H1 (cell line): Measurements from ENCODE around the gene OR13A1.

Source experiments
- ASH2L ChIP-seq: fragments of 200-600, 300-600 bp; sonication (generic); IDR thresholded peaks from one replicate; pipeline ENCODE4 v1.7.1; 2017; ENCODE audit warnings: low read length
- ATF3 ChIP-seq: IDR thresholded peaks from 2 replicates; pipeline ENCODE4 v1.6.1; 2011; ENCODE audit warnings: low read depth, mild to moderate bottlenecking, low read length; ENCODE audit not compliant: insufficient read depth
- CHD1 ChIP-seq: IDR thresholded peaks from 2 replicates; pipeline ENCODE4 v1.6.1; 2012; ENCODE audit warnings: low read depth, low read length, improper control_type of control experiment
- CTCF ChIP-seq, 3 experiments: IDR thresholded peaks; 1 replicate in 2 of 3; 2 replicates in 1 of 3; pipeline versions ENCODE4 v1.5.1 to v1.6.1; 2011; ENCODE audit warnings: low read length in 3 of 3, mild to moderate bottlenecking in 3 of 3, inconsistent platforms in 2 of 3, low read depth in 1 of 3, moderate library complexity in 1 of 3; ENCODE audit not compliant: insufficient read depth in 1 of 3; ENCODE audit errors: control extremely low read depth in 1 of 3
- EGR1 ChIP-seq: IDR thresholded peaks from 2 replicates; pipeline ENCODE4 v1.6.1; 2011; ENCODE audit warnings: low read depth, low read length, borderline replicate concordance
- EP300 ChIP-seq, 2 experiments: IDR thresholded peaks; 1 replicate in 1 of 2; 2 replicates in 1 of 2; pipeline ENCODE4 v1.6.1; 2011 to 2012; ENCODE audit warnings: low read depth in 2 of 2, low read length in 2 of 2, mild to moderate bottlenecking in 2 of 2, borderline replicate concordance in 1 of 2, inconsistent platforms in 1 of 2, moderate library complexity in 1 of 2
- HDAC2 ChIP-seq, 2 experiments: fragments of 300-600 bp in 1 of 2; sonication (generic) in 1 of 2; IDR thresholded peaks; 2 replicates each; pipeline ENCODE4 v1.6.1; 2011 to 2012; ENCODE audit warnings: low read depth in 2 of 2, low read length in 2 of 2, mild to moderate bottlenecking in 2 of 2, moderate library complexity in 2 of 2, borderline replicate concordance in 1 of 2, inconsistent platforms in 1 of 2
- KDM1A ChIP-seq: fragments of 200-600, 300-600 bp; sonication (generic); IDR thresholded peaks from 2 replicates; pipeline ENCODE4 v1.7.1; 2016; ENCODE audit warnings: mild to moderate bottlenecking, low read length, borderline replicate concordance
- KDM5A ChIP-seq: fragments of 200-600 bp; IDR thresholded peaks from 2 replicates; pipeline ENCODE4 v1.7.1; 2012; ENCODE audit warnings: mild to moderate bottlenecking, low read length, inconsistent platforms, mixed read lengths
- MAX ChIP-seq: IDR thresholded peaks from 2 replicates; pipeline ENCODE4 v1.6.1; 2012; ENCODE audit warnings: inconsistent platforms
- POLR2AphosphoS5 ChIP-seq: IDR thresholded peaks from 2 replicates; pipeline ENCODE4 v1.6.1; 2011; ENCODE audit warnings: low read depth, low read length
- RAD21 ChIP-seq, 2 experiments: IDR thresholded peaks in 1 of 2; conservative IDR thresholded peaks in 1 of 2; 2 replicates each; pipeline ENCODE4 v1.6.1; 2011; ENCODE audit warnings: low read depth in 2 of 2, low read length in 2 of 2, improper control_type of control experiment in 1 of 2, inconsistent platforms in 1 of 2, mild to moderate bottlenecking in 1 of 2, moderate library complexity in 1 of 2
- SP1 ChIP-seq: IDR thresholded peaks from 2 replicates; pipeline ENCODE4 v1.6.1; 2011; ENCODE audit warnings: low read depth, low read length
- ZNF274 ChIP-seq: IDR thresholded peaks from 2 replicates; pipeline ENCODE4 v1.7.0; 2012; ENCODE audit warnings: low read length, borderline replicate concordance; ENCODE audit errors: extremely low read depth

- no peak for TF ChIP-seq CTCF (IDR thresholded peaks at IDR 0.05; ENCODE audit: control extremely low read depth in 1 of 3, insufficient read depth in 1 of 3, low read depth in 1 of 3, low read length in 3 of 3)
- TF ChIP-seq ZNF274: no peak
- no peak for TF ChIP-seq EGR1
- no peak for TF ChIP-seq RAD21 (IDR thresholded peaks at IDR 0.05 in 1 of 2, conservative IDR thresholded peaks at IDR 0.05 in 1 of 2; ENCODE audit: low read depth in 2 of 2, low read length in 2 of 2)
- TF ChIP-seq MAX: no peak
- TF ChIP-seq HDAC2 (IDR thresholded peaks at IDR 0.05; ENCODE audit: borderline replicate concordance in 1 of 2, low read depth in 2 of 2, low read length in 2 of 2): no peak
- no peak for TF ChIP-seq CHD1
- TF ChIP-seq KDM1A: no peak
- TF ChIP-seq POLR2AphosphoS5: no peak
- no peak for TF ChIP-seq ASH2L
- TF ChIP-seq EP300 (IDR thresholded peaks at IDR 0.05; ENCODE audit: borderline replicate concordance in 1 of 2, low read depth in 2 of 2, low read length in 2 of 2): no peak
- no peak for TF ChIP-seq ATF3
- TF ChIP-seq SP1: no peak
- no peak for TF ChIP-seq KDM5A
These were observed 12.8 kb downstream of the OR13A1 start for GRCh38 chr10:45302573-45302972.
